Neural progenitor cell (in vitro differentiated cells): ENCODE data around the gene NKTR.

Experiments
- CTCF ChIP-seq: fragments of 200-600 bp; sonication (generic); IDR thresholded peaks from 2 replicates; pipeline ENCODE4 v1.5.1; 2017; ENCODE audit warnings: antibody characterized with exemption, mild to moderate bottlenecking
- EZH2 ChIP-seq: fragments of 200-600 bp; sonication (generic); IDR thresholded peaks from 2 replicates; pipeline ENCODE4 v1.6.1; 2017; ENCODE audit warnings: antibody characterized with exemption, mild to moderate bottlenecking, moderate library complexity

- no peak for TF ChIP-seq CTCF
- TF ChIP-seq EZH2 = no peak
Measured at GRCh38 chr3:42666022-42666421, 65.5 kb downstream of the NKTR start.
